ENCODE measurements around the gene BBOX1.

BBOX1 gene

DNA sequence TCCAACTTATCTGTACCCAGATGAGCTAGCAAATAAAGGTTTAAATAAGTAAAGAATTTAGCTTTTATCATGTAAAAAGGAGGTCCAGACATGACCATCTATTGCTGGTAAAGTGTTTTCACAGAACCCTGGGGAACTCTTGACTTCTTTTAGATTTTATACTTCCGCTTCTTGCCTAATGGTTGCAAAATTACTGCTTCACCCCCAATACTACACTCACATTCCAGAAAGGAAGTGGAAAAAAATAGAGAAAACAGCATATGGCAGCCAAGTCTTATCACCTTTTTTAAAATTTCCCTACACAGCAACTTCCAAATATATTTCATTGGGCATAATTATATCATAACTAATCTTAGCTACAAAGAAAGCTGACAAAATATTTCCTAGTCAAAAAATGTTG lies 12.1 kb downstream of the BBOX1 start:
- no peaks in the 10 kb centered on the region for H3K36me3 ChIP-seq (replicated peaks)
- TF ChIP-seq CTCF (IDR thresholded peaks at IDR 0.05; ENCODE audit: low read depth, low read length, missing control alignments) = no peak
- no peaks in the 10 kb centered on the region for H3K27me3 ChIP-seq (replicated peaks)
- no peak overlapping the region for H3K27ac ChIP-seq
- no peak for DNase-seq
- H3K4me3 ChIP-seq (ENCODE audit: low read depth, low read length) = no peak overlapping the region
- in situ Hi-C loops (cut with HindIII; ENCODE audit: low pct_ligation_motif_present, low sequenced_read_pairs) = no loop called here

GRCh38 chr11:27055065-27055682 lies 14.6 kb downstream of the BBOX1 start:
- no peaks in the 10 kb centered on the region for H3K36me3 ChIP-seq (replicated peaks)
- peak overlapping the region; percentile 50 for H3K27ac ChIP-seq
- H3K4me3 ChIP-seq (ENCODE audit: low read depth, low read length) = no peak overlapping the region
- DNase-seq = peak; percentile 83
- TF ChIP-seq CTCF (IDR thresholded peaks at IDR 0.05; ENCODE audit: low read depth, low read length, missing control alignments) = no peak
- H3K27me3 ChIP-seq (replicated peaks) = no peaks in the 10 kb centered on the region
- in situ Hi-C loops (cut with HindIII; ENCODE audit: low pct_ligation_motif_present, low sequenced_read_pairs) = no loop called here

- no peak overlapping the region for H3K4me3 ChIP-seq (ENCODE audit: low read depth, low read length)
- DNase-seq = no peak
- in situ Hi-C loops (cut with HindIII; ENCODE audit: low pct_ligation_motif_present, low sequenced_read_pairs) = no loop called here
- no peak for TF ChIP-seq CTCF (IDR thresholded peaks at IDR 0.05; ENCODE audit: low read depth, low read length, missing control alignments)
- no peaks in the 10 kb centered on the region for H3K36me3 ChIP-seq (replicated peaks)
- H3K27me3 ChIP-seq (replicated peaks) = no peaks in the 10 kb centered on the region
- no peak overlapping the region for H3K27ac ChIP-seq
Observed at GRCh38 chr11:27057091-27057780, 16.6 kb downstream of the BBOX1 start.

GRCh38 chr11:27058456-27058855 lies 17.8 kb downstream of the BBOX1 start:
- no peak for DNase-seq
- Histone ChIP-seq H3K4me3 (ENCODE audit: low read depth, low read length) (no peak overlapping the region), H3K27ac (no peak overlapping the region), H3K36me3 (replicated peaks) (no peaks in the 10 kb centered on the region), H3K27me3 (replicated peaks) (no peaks in the 10 kb centered on the region)
- in situ Hi-C loops (cut with HindIII; ENCODE audit: low pct_ligation_motif_present, low sequenced_read_pairs) = no loop called here
- TF ChIP-seq CTCF (IDR thresholded peaks at IDR 0.05; ENCODE audit: low read depth, low read length, missing control alignments) = no peak

DNA sequence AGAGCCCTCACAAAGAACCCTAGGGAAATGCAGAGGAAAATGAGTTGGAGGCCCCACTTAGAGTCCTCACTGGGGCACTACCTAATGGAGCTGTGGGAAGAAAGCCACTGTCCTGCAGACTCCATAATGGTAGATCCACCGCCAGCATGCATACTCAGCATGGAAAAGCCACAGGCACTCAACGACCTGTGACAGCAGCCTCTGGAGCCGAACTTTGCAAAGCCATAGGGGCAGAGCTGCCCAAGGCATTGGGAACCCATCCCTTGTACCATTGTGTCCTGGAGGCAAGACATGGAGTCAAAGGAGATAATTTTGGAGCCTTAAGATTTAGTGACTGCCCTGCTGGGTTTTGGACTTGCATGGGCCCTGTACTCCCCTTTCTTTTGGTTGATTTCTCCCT lies 18.8 kb downstream of the BBOX1 start:
- H3K27me3 ChIP-seq (replicated peaks) = no peaks in the 10 kb centered on the region
- no peak for TF ChIP-seq CTCF (IDR thresholded peaks at IDR 0.05; ENCODE audit: low read depth, low read length, missing control alignments)

More for the DNA sequence above, 18.8 kb downstream of the BBOX1 start:
- Histone ChIP-seq H3K27ac (no peak overlapping the region), H3K4me3 (ENCODE audit: low read depth, low read length) (no peak overlapping the region), H3K36me3 (replicated peaks) (no peaks in the 10 kb centered on the region)
- in situ Hi-C loops (cut with HindIII; ENCODE audit: low pct_ligation_motif_present, low sequenced_read_pairs) = no loop called here
- DNase-seq = no peak
